K562 (cell line): ENCODE measurements around the gene TTC28. TPM values are rescaled to one million over a fixed set of nuclear protein-coding genes. Genes with fewer than 3 reads are reported as not detected.

Source experiments
- CTBP1 ChIP-seq: fragments of 450-650 bp; IDR thresholded peaks from 2 replicates; pipeline ENCODE4 v1.6.1; 2016; ENCODE audit warnings: borderline replicate concordance
- FOXA1 ChIP-seq: fragments of 450-650 bp; IDR thresholded peaks from 2 replicates; pipeline ENCODE4 v1.6.1; 2016; ENCODE audit warnings: mild to moderate bottlenecking, borderline replicate concordance
- GATAD2B ChIP-seq: fragments of 450-650 bp; IDR thresholded peaks from 2 replicates; pipeline ENCODE4 v1.6.1; 2017; ENCODE audit warnings: mild to moderate bottlenecking, borderline replicate concordance
- HMGN3 ChIP-seq: IDR thresholded peaks from 2 replicates; pipeline ENCODE4 v1.6.1; 2011; ENCODE audit warnings: borderline replicate concordance, low read depth, mild to moderate bottlenecking, mixed read lengths, low read length; ENCODE audit not compliant: insufficient read length; ENCODE audit errors: extremely low read depth
- KAT2B ChIP-seq: IDR thresholded peaks from one replicate; pipeline ENCODE4 v1.6.1; 2012; ENCODE audit warnings: low read depth, mild to moderate bottlenecking, control low read depth, inconsistent platforms, low read length, moderate library complexity
- PHF20 ChIP-seq: fragments of 450-650 bp; IDR thresholded peaks from 2 replicates; pipeline ENCODE4 v1.6.1; 2018; ENCODE audit not compliant: partially characterized antibody
- PHF21A ChIP-seq: fragments of 450-650 bp; IDR thresholded peaks from 2 replicates; pipeline ENCODE4 v1.6.1; 2017; ENCODE audit warnings: low read depth, borderline replicate concordance
- PTBP1 ChIP-seq: fragments of 200-400 bp; formaldehyde crosslinking; IDR thresholded peaks from 2 replicates; pipeline ENCODE4 v1.6.1; 2017; ENCODE audit warnings: low read depth, low read length
- RFX7 ChIP-seq: fragments of 250-450 bp; sonication (Bioruptor Pico); IDR thresholded peaks from 2 replicates; pipeline ENCODE4 v1.5.1; 2021; ENCODE audit warnings: mild to moderate bottlenecking
- SMAD1 ChIP-seq: fragments of 150-350 bp; IDR thresholded peaks from 2 replicates; pipeline ENCODE4 v1.6.1; 2014; ENCODE audit warnings: low read length, low read depth; ENCODE audit not compliant: partially characterized antibody
- ZBTB7A ChIP-seq: IDR thresholded peaks from 2 replicates; pipeline ENCODE4 v1.6.1; 2011; ENCODE audit warnings: low read depth, mild to moderate bottlenecking, low read length, moderate library complexity, borderline replicate concordance; ENCODE audit not compliant: control insufficient read depth
- polyA plus RNA-seq, 8 experiments: library from polyadenylated mRNA; depleted of rRNA in 4 of 8; stranded (reverse) in 5 of 8; unstranded in 3 of 8; fragments of >200 nt; fragmentation: Nextera tagmentation in 2 of 8; fragmentation: Illumina TruSeq in 1 of 8; extraction: Ambion mirVana in 2 of 8; extraction: Trizol in 1 of 8; gene quantifications; 2 replicates each; pipeline versions ENCODE4 v1.2.1 to v1.2.3, GENCODE V29; 2011 to 2014; ENCODE audit warnings: inconsistent platforms in 1 of 8, missing spikeins in 1 of 8
- total RNA-seq, 7 experiments: library from RNA; depleted of rRNA in 6 of 7; stranded (reverse); fragments of >200 nt in 6 of 7; fragmentation: Illumina TruSeq in 2 of 7; extraction: Trizol in 2 of 7; gene quantifications; 2 replicates each; pipeline versions ENCODE4 v1.2.1 to v1.2.3, GENCODE V29; 2011 to 2021; ENCODE audit warnings: low replicate concordance in 1 of 7
- TF ChIP-seq, protein P1 (sequence below): sonication (generic); formaldehyde crosslinking; IDR thresholded peaks from 2 replicates; pipeline ENCODE4 v1.8.0; 2022; ENCODE audit warnings: mild to moderate bottlenecking, missing genetic modification reagents
- TF ChIP-seq, protein P2 (sequence below), 2 experiments: fragments of 450-650 bp; formaldehyde crosslinking in 1 of 2; IDR thresholded peaks; 2 replicates each; pipeline versions ENCODE4 v1.4.0 to v1.6.1; 2014 to 2020; ENCODE audit warnings: mild to moderate bottlenecking in 2 of 2, borderline replicate concordance in 1 of 2, low read depth in 1 of 2
- TF ChIP-seq, protein P3 (sequence below): sonication (generic); formaldehyde crosslinking; IDR thresholded peaks from 2 replicates; pipeline ENCODE4 v1.8.1; 2022; ENCODE audit warnings: missing genetic modification reagents

Gene TTC28
- total and polyA plus RNA-seq, 9 of the 15 experiments (the other 6 are each of a cell fraction or from before 2014, with no cell fraction given) = 0.22 to 10.7 (median 3.1) TPM

- TF ChIP-seq, protein P1, sequence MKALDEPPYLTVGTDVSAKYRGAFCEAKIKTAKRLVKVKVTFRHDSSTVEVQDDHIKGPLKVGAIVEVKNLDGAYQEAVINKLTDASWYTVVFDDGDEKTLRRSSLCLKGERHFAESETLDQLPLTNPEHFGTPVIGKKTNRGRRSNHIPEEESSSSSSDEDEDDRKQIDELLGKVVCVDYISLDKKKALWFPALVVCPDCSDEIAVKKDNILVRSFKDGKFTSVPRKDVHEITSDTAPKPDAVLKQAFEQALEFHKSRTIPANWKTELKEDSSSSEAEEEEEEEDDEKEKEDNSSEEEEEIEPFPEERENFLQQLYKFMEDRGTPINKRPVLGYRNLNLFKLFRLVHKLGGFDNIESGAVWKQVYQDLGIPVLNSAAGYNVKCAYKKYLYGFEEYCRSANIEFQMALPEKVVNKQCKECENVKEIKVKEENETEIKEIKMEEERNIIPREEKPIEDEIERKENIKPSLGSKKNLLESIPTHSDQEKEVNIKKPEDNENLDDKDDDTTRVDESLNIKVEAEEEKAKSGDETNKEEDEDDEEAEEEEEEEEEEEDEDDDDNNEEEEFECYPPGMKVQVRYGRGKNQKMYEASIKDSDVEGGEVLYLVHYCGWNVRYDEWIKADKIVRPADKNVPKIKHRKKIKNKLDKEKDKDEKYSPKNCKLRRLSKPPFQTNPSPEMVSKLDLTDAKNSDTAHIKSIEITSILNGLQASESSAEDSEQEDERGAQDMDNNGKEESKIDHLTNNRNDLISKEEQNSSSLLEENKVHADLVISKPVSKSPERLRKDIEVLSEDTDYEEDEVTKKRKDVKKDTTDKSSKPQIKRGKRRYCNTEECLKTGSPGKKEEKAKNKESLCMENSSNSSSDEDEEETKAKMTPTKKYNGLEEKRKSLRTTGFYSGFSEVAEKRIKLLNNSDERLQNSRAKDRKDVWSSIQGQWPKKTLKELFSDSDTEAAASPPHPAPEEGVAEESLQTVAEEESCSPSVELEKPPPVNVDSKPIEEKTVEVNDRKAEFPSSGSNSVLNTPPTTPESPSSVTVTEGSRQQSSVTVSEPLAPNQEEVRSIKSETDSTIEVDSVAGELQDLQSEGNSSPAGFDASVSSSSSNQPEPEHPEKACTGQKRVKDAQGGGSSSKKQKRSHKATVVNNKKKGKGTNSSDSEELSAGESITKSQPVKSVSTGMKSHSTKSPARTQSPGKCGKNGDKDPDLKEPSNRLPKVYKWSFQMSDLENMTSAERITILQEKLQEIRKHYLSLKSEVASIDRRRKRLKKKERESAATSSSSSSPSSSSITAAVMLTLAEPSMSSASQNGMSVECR = peak; percentile 39; the same call in 1 of the 2 replicates
- TF ChIP-seq KAT2B (no peak), RFX7 (CRISPR knock-in tag) (no peak), CTBP1 (0 out of 2 replicates have a peak, but pooled peaks have one; percentile 21), GATAD2B (no peak), FOXA1 (no peak), HMGN3 (peak; percentile 66), PHF20 (peak; percentile 51), PHF21A (no peak), ZBTB7A (peak; percentile 29; the same call in 1 of the 2 replicates), PTBP1 (no peak), SMAD1 (no peak)
- TF ChIP-seq, protein P2, sequence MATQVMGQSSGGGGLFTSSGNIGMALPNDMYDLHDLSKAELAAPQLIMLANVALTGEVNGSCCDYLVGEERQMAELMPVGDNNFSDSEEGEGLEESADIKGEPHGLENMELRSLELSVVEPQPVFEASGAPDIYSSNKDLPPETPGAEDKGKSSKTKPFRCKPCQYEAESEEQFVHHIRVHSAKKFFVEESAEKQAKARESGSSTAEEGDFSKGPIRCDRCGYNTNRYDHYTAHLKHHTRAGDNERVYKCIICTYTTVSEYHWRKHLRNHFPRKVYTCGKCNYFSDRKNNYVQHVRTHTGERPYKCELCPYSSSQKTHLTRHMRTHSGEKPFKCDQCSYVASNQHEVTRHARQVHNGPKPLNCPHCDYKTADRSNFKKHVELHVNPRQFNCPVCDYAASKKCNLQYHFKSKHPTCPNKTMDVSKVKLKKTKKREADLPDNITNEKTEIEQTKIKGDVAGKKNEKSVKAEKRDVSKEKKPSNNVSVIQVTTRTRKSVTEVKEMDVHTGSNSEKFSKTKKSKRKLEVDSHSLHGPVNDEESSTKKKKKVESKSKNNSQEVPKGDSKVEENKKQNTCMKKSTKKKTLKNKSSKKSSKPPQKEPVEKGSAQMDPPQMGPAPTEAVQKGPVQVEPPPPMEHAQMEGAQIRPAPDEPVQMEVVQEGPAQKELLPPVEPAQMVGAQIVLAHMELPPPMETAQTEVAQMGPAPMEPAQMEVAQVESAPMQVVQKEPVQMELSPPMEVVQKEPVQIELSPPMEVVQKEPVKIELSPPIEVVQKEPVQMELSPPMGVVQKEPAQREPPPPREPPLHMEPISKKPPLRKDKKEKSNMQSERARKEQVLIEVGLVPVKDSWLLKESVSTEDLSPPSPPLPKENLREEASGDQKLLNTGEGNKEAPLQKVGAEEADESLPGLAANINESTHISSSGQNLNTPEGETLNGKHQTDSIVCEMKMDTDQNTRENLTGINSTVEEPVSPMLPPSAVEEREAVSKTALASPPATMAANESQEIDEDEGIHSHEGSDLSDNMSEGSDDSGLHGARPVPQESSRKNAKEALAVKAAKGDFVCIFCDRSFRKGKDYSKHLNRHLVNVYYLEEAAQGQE (IDR thresholded peaks at IDR 0.05; ENCODE audit: borderline replicate concordance) = peak; percentile 86
- TF ChIP-seq, protein P2 (CRISPR knock-in tag; IDR thresholded peaks at IDR 0.05; ENCODE audit: low read depth) = no peak
- TF ChIP-seq, protein P3, sequence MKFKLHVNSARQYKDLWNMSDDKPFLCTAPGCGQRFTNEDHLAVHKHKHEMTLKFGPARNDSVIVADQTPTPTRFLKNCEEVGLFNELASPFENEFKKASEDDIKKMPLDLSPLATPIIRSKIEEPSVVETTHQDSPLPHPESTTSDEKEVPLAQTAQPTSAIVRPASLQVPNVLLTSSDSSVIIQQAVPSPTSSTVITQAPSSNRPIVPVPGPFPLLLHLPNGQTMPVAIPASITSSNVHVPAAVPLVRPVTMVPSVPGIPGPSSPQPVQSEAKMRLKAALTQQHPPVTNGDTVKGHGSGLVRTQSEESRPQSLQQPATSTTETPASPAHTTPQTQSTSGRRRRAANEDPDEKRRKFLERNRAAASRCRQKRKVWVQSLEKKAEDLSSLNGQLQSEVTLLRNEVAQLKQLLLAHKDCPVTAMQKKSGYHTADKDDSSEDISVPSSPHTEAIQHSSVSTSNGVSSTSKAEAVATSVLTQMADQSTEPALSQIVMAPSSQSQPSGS = no peak
Observed at GRCh38 chr22:28442264-28442710, 237.4 kb downstream of the TTC28 start (continued).
